Transverse colon (tissue), 4 donors: Measurements from ENCODE around the gene HIPK4.
"Not testable (repeated sequence)": the region's sequence is repeated elsewhere in the genome, so short reads cannot be mapped to it uniquely, and the experiment has no call there.

Experiments used
- CTCF ChIP-seq, 5 experiments: fragments of 200-600 bp in 3 of 5; fragments of 450-650 bp in 2 of 5; sonication (generic) in 3 of 5; IDR thresholded peaks; 1 replicate in 2 of 5; 2 replicates in 3 of 5; pipeline ENCODE4 v1.5.1; 2016 to 2017; ENCODE audit warnings: antibody characterized with exemption in 5 of 5, inconsistent platforms in 3 of 5, mild to moderate bottlenecking in 2 of 5, moderate library complexity in 1 of 5
- EP300 ChIP-seq: sonication (generic); formaldehyde crosslinking; IDR thresholded peaks from one replicate; pipeline ENCODE4 v1.6.1; 2017; ENCODE audit warnings: antibody characterized with exemption, low read depth
- POLR2A ChIP-seq: fragments of 450-650 bp; IDR thresholded peaks from one replicate; pipeline ENCODE4 v1.6.1; 2016; ENCODE audit warnings: antibody characterized with exemption, mild to moderate bottlenecking, moderate library complexity
- POLR2AphosphoS5 ChIP-seq, 3 donors: sonication (generic); formaldehyde crosslinking; IDR thresholded peaks; one replicate each; pipeline ENCODE4 v1.6.1; 2016; ENCODE audit warnings: antibody characterized with exemption in 3 of 3

- TF ChIP-seq EP300; POLR2AphosphoS5 (IDR thresholded peaks at IDR 0.05); POLR2A; CTCF (IDR thresholded peaks at IDR 0.05): not testable (repeated sequence)
Measured at GRCh38 chr19:40428197-40428596, 38.2 kb upstream of the HIPK4 start.
